ENCODE results near the gene SLC6A19. TPM values are rescaled to one million over a fixed set of nuclear protein-coding genes. Genes with fewer than 3 reads are reported as not detected.

The SLC6A19 gene
- total and polyA plus RNA-seq, 4 donors: 0.17 to 4.9 (median 0.91) TPM

- WGBS: 87% methylated on average over 7 of the region's 7 CpGs
- no peak for TF ChIP-seq GABPA (IDR thresholded peaks at IDR 0.05 in 1 of 2, conservative IDR thresholded peaks at IDR 0.05 in 1 of 2)
- no peak for TF ChIP-seq CTCF (IDR thresholded peaks at IDR 0.05; ENCODE audit: low read depth, low read length, missing input control)
- no peak for TF ChIP-seq RXRA (IDR thresholded peaks at IDR 0.05)
- no peak for TF ChIP-seq FOXA1 (IDR thresholded peaks at IDR 0.05)
- no peak for TF ChIP-seq ATF3 (IDR thresholded peaks at IDR 0.05)
- TF ChIP-seq MAX (IDR thresholded peaks at IDR 0.05): no peak
- TF ChIP-seq REST (IDR thresholded peaks at IDR 0.05): no peak
- TF ChIP-seq HNF4A (conservative IDR thresholded peaks at IDR 0.05): no peak
- TF ChIP-seq NR2F2 (IDR thresholded peaks at IDR 0.05): no peak
- TF ChIP-seq FOXA2 (IDR thresholded peaks at IDR 0.05): no peak
- no peak for TF ChIP-seq ZBTB33 (IDR thresholded peaks at IDR 0.05)
- no peak for TF ChIP-seq HNF4G (IDR thresholded peaks at IDR 0.05)
- TF ChIP-seq YY1 (IDR thresholded peaks at IDR 0.05): no peak
- TF ChIP-seq TAF1 (conservative IDR thresholded peaks at IDR 0.05): no peak
- TF ChIP-seq JUND (IDR thresholded peaks at IDR 0.05): no peak
- no peak for TF ChIP-seq RAD21 (IDR thresholded peaks at IDR 0.05)
- no peak for TF ChIP-seq EGR1 (IDR thresholded peaks at IDR 0.05; ENCODE audit: low read depth in 2 of 2)
- TF ChIP-seq SP1 (IDR thresholded peaks at IDR 0.05): no peak
- peaks cover 34 to 59% (median 52%) of the 10 kb centered on the region in 4 donors for H3K4me1 ChIP-seq (ENCODE audit: control insufficient read depth in 4 of 4, insufficient read depth in 4 of 4, low read length in 3 of 4)
- H3K9me3 ChIP-seq (ENCODE audit: control insufficient read depth in 4 of 4, low read length in 3 of 4): no peaks in the 10 kb centered on the region
- no peak overlapping the region for H3K9ac ChIP-seq (ENCODE audit: low read depth in 1 of 2, low read length in 2 of 2)
- H3K27me3 ChIP-seq (ENCODE audit: control insufficient read depth in 4 of 4, insufficient read depth in 4 of 4, low read length in 3 of 4): no peaks in the 10 kb centered on the region
- H3K27ac ChIP-seq (ENCODE audit: low read depth in 1 of 2, low read length in 2 of 2): no peak overlapping the region
- no peak for DNase-seq (ENCODE audit: low spot score)
- no peaks in the 10 kb centered on the region for H3K36me3 ChIP-seq (ENCODE audit: control insufficient read depth in 4 of 4, insufficient read depth in 3 of 4, low read depth in 1 of 4, low read length in 3 of 4)
- H3K4me3 ChIP-seq (ENCODE audit: low read depth in 1 of 3, low read length in 3 of 3): no peak overlapping the region
Observed at GRCh38 chr5:1184481-1184880, 16.9 kb upstream of the SLC6A19 start.
